Body of pancreas (tissue), 4 donors: ENCODE data around the gene DCP2.

ENCODE experiments used
- POLR2A ChIP-seq, 3 donors: fragments of 450-650 bp; IDR thresholded peaks; one replicate each; pipeline ENCODE4 v1.6.1; 2016; ENCODE audit warnings: antibody characterized with exemption in 3 of 3, mild to moderate bottlenecking in 2 of 3
- TF ChIP-seq, protein P1 (sequence below), 7 experiments: fragments of 450-650 bp in 4 of 7; fragments of 200-600 bp in 3 of 7; sonication (generic) in 3 of 7; IDR thresholded peaks; one replicate each; pipeline ENCODE4 v1.5.1; 2016 to 2019; ENCODE audit warnings: antibody characterized with exemption in 7 of 7

GRCh38 chr5:113038714-113039113 is 62.1 kb downstream of the DCP2 start:
- TF ChIP-seq, protein P1, sequence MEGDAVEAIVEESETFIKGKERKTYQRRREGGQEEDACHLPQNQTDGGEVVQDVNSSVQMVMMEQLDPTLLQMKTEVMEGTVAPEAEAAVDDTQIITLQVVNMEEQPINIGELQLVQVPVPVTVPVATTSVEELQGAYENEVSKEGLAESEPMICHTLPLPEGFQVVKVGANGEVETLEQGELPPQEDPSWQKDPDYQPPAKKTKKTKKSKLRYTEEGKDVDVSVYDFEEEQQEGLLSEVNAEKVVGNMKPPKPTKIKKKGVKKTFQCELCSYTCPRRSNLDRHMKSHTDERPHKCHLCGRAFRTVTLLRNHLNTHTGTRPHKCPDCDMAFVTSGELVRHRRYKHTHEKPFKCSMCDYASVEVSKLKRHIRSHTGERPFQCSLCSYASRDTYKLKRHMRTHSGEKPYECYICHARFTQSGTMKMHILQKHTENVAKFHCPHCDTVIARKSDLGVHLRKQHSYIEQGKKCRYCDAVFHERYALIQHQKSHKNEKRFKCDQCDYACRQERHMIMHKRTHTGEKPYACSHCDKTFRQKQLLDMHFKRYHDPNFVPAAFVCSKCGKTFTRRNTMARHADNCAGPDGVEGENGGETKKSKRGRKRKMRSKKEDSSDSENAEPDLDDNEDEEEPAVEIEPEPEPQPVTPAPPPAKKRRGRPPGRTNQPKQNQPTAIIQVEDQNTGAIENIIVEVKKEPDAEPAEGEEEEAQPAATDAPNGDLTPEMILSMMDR (IDR thresholded peaks at IDR 0.05), result no peak
- TF ChIP-seq POLR2A (IDR thresholded peaks at IDR 0.05), result no peak
